ENCODE results near the gene RING1.

GRCh38 chr6:33254591-33254990 is 46.3 kb downstream of the RING1 start:
- TF ChIP-seq CTCF (IDR thresholded peaks at IDR 0.05) (no peak), POLR2A (IDR thresholded peaks at IDR 0.05; ENCODE audit: low read depth) (no peak)
